GM12892 (cell line): ENCODE measurements around the gene BCAR1.

Experiments
- POLR2A ChIP-seq: IDR thresholded peaks from 2 replicates; pipeline ENCODE4 v1.6.1; 2011; ENCODE audit warnings: low read depth, low read length, control low read depth
- TAF1 ChIP-seq: IDR thresholded peaks from 2 replicates; pipeline ENCODE4 v1.6.1; 2011; ENCODE audit warnings: low read depth, mild to moderate bottlenecking, control low read depth, low read length, borderline replicate concordance

- TF ChIP-seq TAF1 (no peak), POLR2A (no peak)
Measured at GRCh38 chr16:75226550-75227360, 24.7 kb downstream of the BCAR1 start.
